Epithelial cell of prostate (primary cell): ENCODE results near the gene ACKR1.

Experiments
- DNase-seq: peaks from one replicate; pipeline ENCODE4 v3.0.0-alpha.2; 2011; ENCODE audit warnings: low read depth, low spot score
- H3K27ac ChIP-seq: fragments of 450-650 bp; 2 replicates; pipeline ENCODE4 v1.5.1; 2017; ENCODE audit warnings: mild to moderate bottlenecking

Gene ACKR1

GRCh38 chr1:159204161-159205141, at the start of gene ACKR1:
ACKR1 (plus strand) TSS chr1:159204875; CDS start chr1:159204960, 85 bp downstream.
- no peak for DNase-seq
- no peak within 1 kb of the TSS for H3K27ac ChIP-seq

GRCh38 chr1:159161001-159161718, 43.5 kb upstream of the ACKR1 start:
- peak; percentile 59 for DNase-seq

GRCh38 chr1:159161719-159162026, 43.0 kb upstream of the ACKR1 start:
- no peak for DNase-seq
- H3K27ac ChIP-seq: no peak overlapping the region

More at GRCh38 chr1:159161001-159161718, 43.5 kb upstream of the ACKR1 start:
- no peak overlapping the region for H3K27ac ChIP-seq

- DNase-seq: peak; percentile 39
- H3K27ac ChIP-seq: no peak overlapping the region
Measured at GRCh38 chr1:159162516-159163265, 42.0 kb upstream of the ACKR1 start.

GRCh38 chr1:159163614-159164228, 41.0 kb upstream of the ACKR1 start:
- H3K27ac ChIP-seq: no peak overlapping the region
- DNase-seq: no peak

- no peak overlapping the region for H3K27ac ChIP-seq
- DNase-seq: no peak
Measured at GRCh38 chr1:159168043-159168442, 36.6 kb upstream of the ACKR1 start.

GRCh38 chr1:159170639-159171038, 34.0 kb upstream of the ACKR1 start:
- no peak for DNase-seq
- H3K27ac ChIP-seq: no peak overlapping the region

GRCh38 chr1:159171254-159171687, 33.4 kb upstream of the ACKR1 start, which contains the start of gene CADM3:
CADM3 (plus strand) TSS chr1:159171615; CDS start chr1:159171766, 151 bp downstream.
- DNase-seq: no peak
- H3K27ac ChIP-seq: no peak within 1 kb of the TSS

- no peak for DNase-seq
- H3K27ac ChIP-seq: no peak overlapping the region
Measured at GRCh38 chr1:159171688-159172501, 32.8 kb upstream of the ACKR1 start.

- no peak overlapping the region for H3K27ac ChIP-seq
Measured at GRCh38 chr1:159172614-159173291, 31.9 kb upstream of the ACKR1 start.

GRCh38 chr1:159173320-159173719, 31.4 kb upstream of the ACKR1 start:
- DNase-seq: no peak
- H3K27ac ChIP-seq: no peak overlapping the region

More at GRCh38 chr1:159172614-159173291, 31.9 kb upstream of the ACKR1 start:
- DNase-seq: no peak

GRCh38 chr1:159175571-159175970, 29.1 kb upstream of the ACKR1 start:
- H3K27ac ChIP-seq: no peak overlapping the region
- DNase-seq: no peak

GRCh38 chr1:159177272-159177907, 27.3 kb upstream of the ACKR1 start:
- no peak overlapping the region for H3K27ac ChIP-seq
- no peak for DNase-seq

- no peak overlapping the region for H3K27ac ChIP-seq
- DNase-seq: no peak
Measured at GRCh38 chr1:159179906-159180305, 24.8 kb upstream of the ACKR1 start.

GRCh38 chr1:159180516-159180915, 24.2 kb upstream of the ACKR1 start:
- H3K27ac ChIP-seq: no peak overlapping the region
- DNase-seq: no peak

- H3K27ac ChIP-seq: no peak overlapping the region
- DNase-seq: no peak
Measured at GRCh38 chr1:159181328-159182024, 23.2 kb upstream of the ACKR1 start.

- DNase-seq: no peak
- H3K27ac ChIP-seq: no peak overlapping the region
Measured at GRCh38 chr1:159184201-159184600, 20.5 kb upstream of the ACKR1 start.

- no peak for DNase-seq
- H3K27ac ChIP-seq: no peak overlapping the region
Measured at GRCh38 chr1:159185121-159185520, 19.6 kb upstream of the ACKR1 start.
